Measurements from ENCODE around the gene NAGK.

- TF ChIP-seq, protein P1, sequence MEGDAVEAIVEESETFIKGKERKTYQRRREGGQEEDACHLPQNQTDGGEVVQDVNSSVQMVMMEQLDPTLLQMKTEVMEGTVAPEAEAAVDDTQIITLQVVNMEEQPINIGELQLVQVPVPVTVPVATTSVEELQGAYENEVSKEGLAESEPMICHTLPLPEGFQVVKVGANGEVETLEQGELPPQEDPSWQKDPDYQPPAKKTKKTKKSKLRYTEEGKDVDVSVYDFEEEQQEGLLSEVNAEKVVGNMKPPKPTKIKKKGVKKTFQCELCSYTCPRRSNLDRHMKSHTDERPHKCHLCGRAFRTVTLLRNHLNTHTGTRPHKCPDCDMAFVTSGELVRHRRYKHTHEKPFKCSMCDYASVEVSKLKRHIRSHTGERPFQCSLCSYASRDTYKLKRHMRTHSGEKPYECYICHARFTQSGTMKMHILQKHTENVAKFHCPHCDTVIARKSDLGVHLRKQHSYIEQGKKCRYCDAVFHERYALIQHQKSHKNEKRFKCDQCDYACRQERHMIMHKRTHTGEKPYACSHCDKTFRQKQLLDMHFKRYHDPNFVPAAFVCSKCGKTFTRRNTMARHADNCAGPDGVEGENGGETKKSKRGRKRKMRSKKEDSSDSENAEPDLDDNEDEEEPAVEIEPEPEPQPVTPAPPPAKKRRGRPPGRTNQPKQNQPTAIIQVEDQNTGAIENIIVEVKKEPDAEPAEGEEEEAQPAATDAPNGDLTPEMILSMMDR (IDR thresholded peaks at IDR 0.05), result no peak
- TF ChIP-seq POLR2A (IDR thresholded peaks at IDR 0.05), result no peak
These were observed 54.2 kb downstream of the NAGK start for GRCh38 chr2:71122387-71123298.
